SK-N-SH (cell line): ENCODE results near the gene FTL. TPM values are rescaled to one million over a fixed set of nuclear protein-coding genes. Genes with fewer than 3 reads are reported as not detected.

ENCODE experiments used
- CTCF ChIA-PET: fragments of 300-600, 350-600 bp; formaldehyde crosslinking; extraction: SDS; loops from one replicate; lab custom pipeline; 2021; lab: Yijun Ruan, JAX
- POLR2A ChIA-PET: fragments of 350-600 bp; sonication (Branson Sonifier 250); formaldehyde crosslinking; extraction: SDS; loops from one replicate; lab custom pipeline; 2020; ENCODE audit warnings: antibody characterized with exemption, inconsistent platforms; lab: Yijun Ruan, JAX
- DNase-seq: peaks from one replicate; pipeline ENCODE4 v3.0.0; 2012
- H2AFZ ChIP-seq: fragments of 200-600 bp; sonication (generic); 2 replicates; pipeline ENCODE4 v1.8.1; 2016; ENCODE audit warnings: antibody characterized with exemption, mild to moderate bottlenecking, low read depth
- H3F3A ChIP-seq: fragments of 200-600 bp; sonication (generic); replicated peaks from 2 replicates; pipeline ENCODE3; 2016; ENCODE audit warnings: antibody characterized with exemption, mild to moderate bottlenecking; ENCODE audit not compliant: insufficient read depth
- H3K27ac ChIP-seq, 2 experiments: fragments of 200-500 bp in 1 of 2; fragments of 200-600 bp in 1 of 2; sonication (Bioruptor generic) in 1 of 2; sonication (generic), shearing (Covaris generic) in 1 of 2; 2 replicates each; pipeline versions ENCODE4 v1.5.1 to v1.6.1; 2014 to 2016; ENCODE audit warnings: low read depth in 2 of 2, inconsistent platforms in 1 of 2, low read length in 1 of 2, mild to moderate bottlenecking in 1 of 2, mixed read lengths in 1 of 2
- H3K27me3 ChIP-seq: fragments of 200-600 bp; sonication (generic), shearing (Covaris generic); 2 replicates; pipeline ENCODE4 v1.6.1; 2016; ENCODE audit warnings: mixed run types; ENCODE audit not compliant: insufficient read depth
- H3K36me3 ChIP-seq, 2 experiments: fragments of 200-500 bp in 1 of 2; fragments of 200-600 bp in 1 of 2; sonication (Bioruptor generic) in 1 of 2; sonication (generic) in 1 of 2; replicated peaks in 1 of 2; 2 replicates each; pipeline versions ENCODE3 to v1.5.1; 2014 to 2016; ENCODE audit warnings: low read length in 1 of 2, mild to moderate bottlenecking in 1 of 2; ENCODE audit not compliant: insufficient read depth in 2 of 2, control insufficient read depth in 1 of 2
- H3K4me1 ChIP-seq, 2 experiments: fragments of 200-500 bp in 1 of 2; fragments of 200-600 bp in 1 of 2; sonication (Bioruptor generic) in 1 of 2; sonication (generic), shearing (Covaris generic) in 1 of 2; 2 replicates each; pipeline versions ENCODE4 v1.5.1 to v1.6.1; 2014 to 2016; ENCODE audit warnings: low read depth in 1 of 2, low read length in 1 of 2, mixed run types in 1 of 2; ENCODE audit not compliant: insufficient read depth in 2 of 2, control insufficient read depth in 1 of 2
- H3K4me2 ChIP-seq: fragments of 200-600 bp; sonication (generic), shearing (Covaris generic); 2 replicates; pipeline ENCODE4 v1.6.1; 2017; ENCODE audit warnings: mixed run types
- H3K4me3 ChIP-seq, 2 experiments: fragments of 200-500 bp in 1 of 2; fragments of 200-600 bp in 1 of 2; sonication (Bioruptor generic) in 1 of 2; sonication (generic), shearing (Covaris generic) in 1 of 2; 2 replicates each; pipeline versions ENCODE4 v1.5.1 to v1.8.1; 2014 to 2016; ENCODE audit warnings: low read depth in 2 of 2, inconsistent platforms in 1 of 2, low read length in 1 of 2, mild to moderate bottlenecking in 1 of 2, mixed read lengths in 1 of 2, moderate library complexity in 1 of 2
- H3K79me2 ChIP-seq: fragments of 200-600 bp; sonication (generic); 2 replicates; pipeline ENCODE4 v1.8.1; 2017; ENCODE audit warnings: mild to moderate bottlenecking; ENCODE audit not compliant: insufficient read depth
- H3K9ac ChIP-seq: fragments of 200-600 bp; sonication (generic); 2 replicates; pipeline ENCODE4 v1.6.1; 2017; ENCODE audit warnings: mixed run types
- H3K9me2 ChIP-seq: fragments of 200-600 bp; sonication (generic); 2 replicates; pipeline ENCODE4 v1.6.1; 2017; ENCODE audit warnings: mixed run types
- H3K9me3 ChIP-seq: fragments of 200-600 bp; sonication (generic); 2 replicates; pipeline ENCODE4 v1.6.1; 2017; ENCODE audit warnings: mixed run types, mild to moderate bottlenecking, moderate library complexity
- H4K20me1 ChIP-seq: fragments of 200-600 bp; sonication (generic); 2 replicates; pipeline ENCODE4 v1.6.1; 2017; ENCODE audit warnings: mild to moderate bottlenecking, mixed run types; ENCODE audit not compliant: insufficient read depth
- CHD2 ChIP-seq: fragments of 150-350 bp; IDR thresholded peaks from 2 replicates; pipeline ENCODE4 v1.6.1; 2018; ENCODE audit warnings: low read length; ENCODE audit not compliant: partially characterized antibody
- EP300 ChIP-seq, 2 experiments: IDR thresholded peaks; 2 replicates each; pipeline versions ENCODE4 v1.4.0 to v1.6.1; 2012; ENCODE audit warnings: borderline replicate concordance in 1 of 2, low read depth in 1 of 2, low read length in 1 of 2
- EZH2phosphoT487 ChIP-seq: fragments of 200-600 bp; sonication (generic); IDR thresholded peaks from 2 replicates; pipeline ENCODE4 v1.6.1; 2017; ENCODE audit warnings: low read depth, mixed run types, mild to moderate bottlenecking, antibody characterized with exemption, moderate library complexity, borderline replicate concordance
- FOSL2 ChIP-seq: IDR thresholded peaks from 2 replicates; pipeline ENCODE4 v1.4.0; 2012; ENCODE audit warnings: low read depth, mild to moderate bottlenecking, moderate library complexity, borderline replicate concordance
- FOXJ3 ChIP-seq: sonication (generic); formaldehyde crosslinking; IDR thresholded peaks from 2 replicates; pipeline ENCODE4 v1.5.1; 2020; ENCODE audit warnings: mild to moderate bottlenecking, missing genetic modification reagents
- GABPA ChIP-seq: IDR thresholded peaks from 2 replicates; pipeline ENCODE4 v1.4.0; 2012; ENCODE audit warnings: low read depth, mild to moderate bottlenecking
- GATA2 ChIP-seq: sonication (generic); formaldehyde crosslinking; IDR thresholded peaks from 2 replicates; pipeline ENCODE4 v1.5.0; 2020; ENCODE audit warnings: mild to moderate bottlenecking, missing genetic modification reagents
- MEF2A ChIP-seq: IDR thresholded peaks from 2 replicates; pipeline ENCODE4 v1.4.0; 2012; ENCODE audit warnings: low read depth, borderline replicate concordance
- RCOR1 ChIP-seq: fragments of 150-350 bp; IDR thresholded peaks from 2 replicates; pipeline ENCODE4 v1.6.1; 2017; ENCODE audit warnings: antibody characterized with exemption, low read length
- RFX5 ChIP-seq: IDR thresholded peaks from 2 replicates; pipeline ENCODE4 v1.6.1; 2012; ENCODE audit warnings: mild to moderate bottlenecking, improper control_type of control experiment, low read length
- RXRA ChIP-seq: IDR thresholded peaks from 2 replicates; pipeline ENCODE4 v1.4.0; 2012; ENCODE audit warnings: low read depth, mild to moderate bottlenecking, borderline replicate concordance
- TEAD4 ChIP-seq: IDR thresholded peaks from 2 replicates; pipeline ENCODE4 v1.4.0; 2012; ENCODE audit warnings: mild to moderate bottlenecking, borderline replicate concordance; ENCODE audit not compliant: insufficient read depth
- YY1 ChIP-seq: IDR thresholded peaks from 2 replicates; pipeline ENCODE4 v1.4.0; 2012; ENCODE audit warnings: low read depth, mild to moderate bottlenecking
- ZBTB33 ChIP-seq: IDR thresholded peaks from 2 replicates; pipeline ENCODE4 v1.4.0; 2012; ENCODE audit warnings: low read depth, borderline replicate concordance
- WGBS: methylation state at CpG from one replicate; pipeline ENCODE4 v1.1.6; 2017; ENCODE audit warnings: low lambda C conversion rate; 5-methylcytosine and 5-hydroxymethylcytosine counted together
- polyA plus RNA-seq, 3 experiments: library from polyadenylated mRNA; depleted of rRNA; stranded (reverse); fragments of >200 nt; gene quantifications; 2 replicates each; pipeline ENCODE4 v1.2.3, GENCODE V29; 2012
- TF ChIP-seq, protein P1 (sequence below): fragments of 150-350 bp; IDR thresholded peaks from 2 replicates; pipeline ENCODE4 v1.6.1; 2016; ENCODE audit warnings: mild to moderate bottlenecking, low read depth, low read length
- TF ChIP-seq, protein P2 (sequence below): IDR thresholded peaks from 2 replicates; pipeline ENCODE4 v1.6.1; 2012; ENCODE audit warnings: mild to moderate bottlenecking, low read depth, low read length, moderate library complexity

The FTL gene
- polyA plus RNA-seq, 1 of the 3 experiments (the other 2 are of a cell fraction) = 875 TPM

- no peak for TF ChIP-seq GABPA
Observed at GRCh38 chr19:48968179-48968661, 3.1 kb downstream of the FTL start (continued).

DNA sequence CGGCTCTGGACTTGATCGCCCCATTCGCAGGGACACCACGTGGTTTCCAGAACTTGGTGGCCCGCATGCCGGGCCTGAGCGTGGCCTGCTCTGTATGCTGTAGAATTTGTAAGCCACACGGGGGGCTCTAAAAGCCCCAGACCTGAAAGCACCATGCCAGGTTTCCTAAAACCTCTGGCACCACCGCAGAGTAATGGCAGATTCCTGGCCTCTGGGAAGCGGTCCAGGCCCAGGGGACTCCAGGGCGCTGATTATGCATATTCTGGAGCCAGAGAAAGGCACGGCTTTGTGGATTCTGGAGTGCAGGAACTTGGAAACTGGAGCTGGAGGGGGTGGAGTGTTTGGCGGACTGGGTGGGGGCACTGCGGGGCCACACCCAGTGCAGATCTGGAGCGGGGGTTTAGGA is 3.7 kb downstream of the FTL start:
- peaks cover 19% of the 10 kb centered on the region for H3K79me2 ChIP-seq
- no peak for DNase-seq
- H3K4me1 ChIP-seq = peaks cover 10 to 20% of the 10 kb centered on the region in 2 experiments; a peak in 3 of 4 replicates
- H3K27ac ChIP-seq = no peak overlapping the region
- no peak overlapping the region for H3K4me2 ChIP-seq
- ChIA-PET CTCF (interaction anchor here (3.5 kb wide), 1 partner anchor 180 kb away, joined by 39 read pairs; no protein-coding TSS in a partner anchor), POLR2A (interaction anchor here (0.6 to 0.9 kb wide), 2 partner anchors 15 to 658 kb away, joined by 3 read pairs; no protein-coding TSS in a partner anchor)
- no peak for TF ChIP-seq RCOR1
- no peak for TF ChIP-seq RFX5
- no peaks in the 10 kb centered on the region for H3K9me3 ChIP-seq
- H3K9me2 ChIP-seq = no peaks in the 10 kb centered on the region
- no peak overlapping the region for H3K9ac ChIP-seq
- peaks cover 46% of the 10 kb centered on the region for H3F3A ChIP-seq
- peaks cover 13 to 36% of the 10 kb centered on the region in 2 experiments for H3K36me3 ChIP-seq
- WGBS = 90% methylated on average over 15 of the region's 15 CpGs
- no peak overlapping the region for H3K4me3 ChIP-seq
- peaks cover 18% of the 10 kb centered on the region for H4K20me1 ChIP-seq
- H2AFZ ChIP-seq = no peak overlapping the region
- H3K27me3 ChIP-seq = no peaks in the 10 kb centered on the region

DNA sequence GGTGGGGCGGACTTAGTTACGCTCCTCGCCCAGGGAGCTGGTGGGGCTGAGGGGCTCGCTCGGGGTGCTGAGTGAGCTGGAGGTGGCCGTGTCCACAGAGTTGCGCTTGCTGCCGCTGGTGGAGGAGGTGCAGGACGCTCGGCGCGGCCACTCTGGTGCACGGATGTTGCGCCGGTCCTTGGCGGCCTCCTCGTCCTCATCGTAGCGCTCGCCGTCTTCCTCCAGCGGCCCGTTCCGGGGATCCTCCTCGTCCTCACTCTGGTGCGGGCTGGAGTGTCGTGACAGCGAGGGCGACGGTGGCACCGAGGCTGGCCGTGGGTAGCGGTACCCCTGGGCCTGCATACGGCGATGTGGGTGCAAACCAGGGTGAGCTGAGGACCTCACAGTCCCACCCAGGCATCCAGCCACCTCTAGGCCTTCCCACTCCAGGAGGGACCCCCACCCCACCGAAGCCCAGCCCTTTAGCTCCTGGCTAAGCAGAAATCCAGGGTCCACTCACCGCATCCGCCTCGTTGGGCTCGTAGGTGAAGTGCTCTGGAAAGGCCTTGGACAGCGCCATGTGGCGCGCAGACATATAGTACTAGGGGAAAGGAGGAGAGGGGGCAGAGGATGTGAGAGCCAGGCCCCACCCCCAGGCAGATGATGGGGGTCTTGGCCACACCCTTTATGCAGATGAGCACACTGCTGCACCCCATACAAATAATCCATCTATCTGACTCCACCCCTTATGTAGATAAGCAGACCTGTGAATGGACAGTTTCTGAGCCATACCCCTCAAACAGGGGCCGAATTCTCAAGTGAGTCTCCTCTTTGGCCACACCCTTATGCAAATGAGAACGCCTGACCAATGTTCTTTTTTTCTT is 4.4 kb downstream of the FTL start:
- whole genome bisulfite sequencing = 94% methylated on average over 40 of the region's 45 CpGs
- Histone ChIP-seq H3K9me3 (no peaks in the 10 kb centered on the region), H3K79me2 (peaks cover 19% of the 10 kb centered on the region), H3K4me2 (no peak overlapping the region), H3K9ac (no peak overlapping the region), H3K27me3 (no peaks in the 10 kb centered on the region), H3F3A (peaks cover 39% of the 10 kb centered on the region), H3K4me1 (peaks cover 3 to 13% of the 10 kb centered on the region in 2 experiments; a peak in 3 of 4 replicates), H4K20me1 (peaks cover 18% of the 10 kb centered on the region), H3K27ac (no peak overlapping the region), H3K36me3 (peaks cover 19 to 36% of the 10 kb centered on the region in 2 experiments), H2AFZ (no peak overlapping the region), H3K4me3 (no peak overlapping the region), H3K9me2 (no peaks in the 10 kb centered on the region)
- no peak for DNase-seq
- ChIA-PET CTCF (interaction anchor here (1.1 to 4.8 kb wide), 10 partner anchors 15 to 189 kb away, joined by 3 to 54 read pairs (median 8); partner anchors contain the start of genes BAX, GYS1, HSD17B14 and PPP1R15A), POLR2A (interaction anchor here (0.6 to 1.2 kb wide), 2 partner anchors 181 to 657 kb away, joined by 3 to 4 read pairs; no protein-coding TSS in a partner anchor)
- TF ChIP-seq FOSL2 (no peak), CHD2 (no peak), FOXJ3 (CRISPR knock-in tag) (no peak), RFX5 (no peak), EP300 (IDR thresholded peaks at IDR 0.05; ENCODE audit: borderline replicate concordance in 1 of 2, low read depth in 1 of 2, low read length in 1 of 2) (no peak), ZBTB33 (no peak), YY1 (no peak), GATA2 (no peak), EZH2phosphoT487 (no peak), MEF2A (no peak), RXRA (no peak), TEAD4 (no peak)
- TF ChIP-seq, protein P1, sequence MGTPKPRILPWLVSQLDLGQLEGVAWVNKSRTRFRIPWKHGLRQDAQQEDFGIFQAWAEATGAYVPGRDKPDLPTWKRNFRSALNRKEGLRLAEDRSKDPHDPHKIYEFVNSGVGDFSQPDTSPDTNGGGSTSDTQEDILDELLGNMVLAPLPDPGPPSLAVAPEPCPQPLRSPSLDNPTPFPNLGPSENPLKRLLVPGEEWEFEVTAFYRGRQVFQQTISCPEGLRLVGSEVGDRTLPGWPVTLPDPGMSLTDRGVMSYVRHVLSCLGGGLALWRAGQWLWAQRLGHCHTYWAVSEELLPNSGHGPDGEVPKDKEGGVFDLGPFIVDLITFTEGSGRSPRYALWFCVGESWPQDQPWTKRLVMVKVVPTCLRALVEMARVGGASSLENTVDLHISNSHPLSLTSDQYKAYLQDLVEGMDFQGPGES = no peak
- TF ChIP-seq, protein P2, sequence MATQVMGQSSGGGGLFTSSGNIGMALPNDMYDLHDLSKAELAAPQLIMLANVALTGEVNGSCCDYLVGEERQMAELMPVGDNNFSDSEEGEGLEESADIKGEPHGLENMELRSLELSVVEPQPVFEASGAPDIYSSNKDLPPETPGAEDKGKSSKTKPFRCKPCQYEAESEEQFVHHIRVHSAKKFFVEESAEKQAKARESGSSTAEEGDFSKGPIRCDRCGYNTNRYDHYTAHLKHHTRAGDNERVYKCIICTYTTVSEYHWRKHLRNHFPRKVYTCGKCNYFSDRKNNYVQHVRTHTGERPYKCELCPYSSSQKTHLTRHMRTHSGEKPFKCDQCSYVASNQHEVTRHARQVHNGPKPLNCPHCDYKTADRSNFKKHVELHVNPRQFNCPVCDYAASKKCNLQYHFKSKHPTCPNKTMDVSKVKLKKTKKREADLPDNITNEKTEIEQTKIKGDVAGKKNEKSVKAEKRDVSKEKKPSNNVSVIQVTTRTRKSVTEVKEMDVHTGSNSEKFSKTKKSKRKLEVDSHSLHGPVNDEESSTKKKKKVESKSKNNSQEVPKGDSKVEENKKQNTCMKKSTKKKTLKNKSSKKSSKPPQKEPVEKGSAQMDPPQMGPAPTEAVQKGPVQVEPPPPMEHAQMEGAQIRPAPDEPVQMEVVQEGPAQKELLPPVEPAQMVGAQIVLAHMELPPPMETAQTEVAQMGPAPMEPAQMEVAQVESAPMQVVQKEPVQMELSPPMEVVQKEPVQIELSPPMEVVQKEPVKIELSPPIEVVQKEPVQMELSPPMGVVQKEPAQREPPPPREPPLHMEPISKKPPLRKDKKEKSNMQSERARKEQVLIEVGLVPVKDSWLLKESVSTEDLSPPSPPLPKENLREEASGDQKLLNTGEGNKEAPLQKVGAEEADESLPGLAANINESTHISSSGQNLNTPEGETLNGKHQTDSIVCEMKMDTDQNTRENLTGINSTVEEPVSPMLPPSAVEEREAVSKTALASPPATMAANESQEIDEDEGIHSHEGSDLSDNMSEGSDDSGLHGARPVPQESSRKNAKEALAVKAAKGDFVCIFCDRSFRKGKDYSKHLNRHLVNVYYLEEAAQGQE = no peak
